HepG2 (cell line): ENCODE measurements around the gene TAB2. TPM values are rescaled to one million over a fixed set of nuclear protein-coding genes. Genes with fewer than 3 reads are reported as not detected.

ENCODE experiments used
- ATAC-seq: fragments of 200-7000 bp; cut with Tn5 transposase; 3 replicates; pipeline ENCODE4 v1.9.1; 2020; ENCODE audit warnings: mild to moderate bottlenecking, moderate library complexity
- BruUV-seq: library from RNA; stranded (reverse); fragments of 400-500 nt; replicated peaks from 2 replicates; lab custom pipeline; 2021; lab: Mats Ljungman, UMichigan
- CTCF ChIA-PET: fragments of 300-600 bp; formaldehyde crosslinking; extraction: SDS; loops from one replicate; lab custom pipeline; 2021; ENCODE audit warnings: low total read pairs, inconsistent platforms, low intra/inter-chr PET ratio; lab: Yijun Ruan, JAX
- POLR2A ChIA-PET: fragments of 350-600 bp; sonication (Branson Sonifier 250); formaldehyde crosslinking; loops from one replicate; lab custom pipeline; 2020; ENCODE audit warnings: antibody characterized with exemption, inconsistent platforms; lab: Yijun Ruan, JAX
- DNase-seq: peaks from one replicate; pipeline ENCODE4 v3.0.0-alpha.2; 2015; ENCODE audit warnings: low spot score
- FAIRE-seq: peaks from 3 replicates; lab custom pipeline; 2011; peaks lifted over from hg19 to GRCh38; lab: Jason Lieb, UNC
- H2AFZ ChIP-seq: one replicate; pipeline ENCODE4 v1.6.1; 2011; ENCODE audit warnings: low read length, inconsistent platforms
- H3K27ac ChIP-seq: fragments of 300-600 bp; 3 replicates; pipeline ENCODE4 v1.8.0; 2011; ENCODE audit warnings: mixed run types, mild to moderate bottlenecking, mixed read lengths, low read length, inconsistent platforms; ENCODE audit not compliant: insufficient read depth; ENCODE audit errors: extremely low read length
- H3K27me3 ChIP-seq, 2 experiments: fragments of 200-600 bp in 1 of 2; 2 replicates in 1 of 2; 3 replicates in 1 of 2; pipeline versions ENCODE4 v1.6.0 to v1.8.0; 2011; ENCODE audit warnings: low read length in 2 of 2, mild to moderate bottlenecking in 2 of 2, moderate library complexity in 2 of 2, inconsistent platforms in 1 of 2; ENCODE audit not compliant: insufficient read depth in 2 of 2, control insufficient read depth in 1 of 2
- H3K36me3 ChIP-seq, 2 experiments: fragments of 200-600 bp in 1 of 2; replicated peaks in 1 of 2; 2 replicates in 1 of 2; 3 replicates in 1 of 2; pipeline versions ENCODE4 v1.5.1 to v1.8.0; 2011; ENCODE audit warnings: low read length in 2 of 2, inconsistent platforms in 1 of 2; ENCODE audit not compliant: insufficient read depth in 2 of 2, control insufficient read depth in 1 of 2
- H3K4me1 ChIP-seq: 2 replicates; pipeline ENCODE4 v1.5.1; 2012; ENCODE audit warnings: low read length, inconsistent platforms; ENCODE audit not compliant: insufficient read depth
- H3K4me2 ChIP-seq: 2 replicates; pipeline ENCODE4 v1.6.0; 2011; ENCODE audit warnings: low read depth, low read length, inconsistent platforms
- H3K4me3 ChIP-seq, 3 experiments: fragments of 200-600 bp in 1 of 3; sonication (generic), shearing (Covaris generic) in 1 of 3; replicated peaks in 1 of 3; 2 replicates each; pipeline ENCODE4 v1.5.1; 2011 to 2016; ENCODE audit warnings: low read length in 3 of 3, inconsistent platforms in 2 of 3, low read depth in 2 of 3, mild to moderate bottlenecking in 2 of 3, control low read depth in 1 of 3, mixed read lengths in 1 of 3; ENCODE audit not compliant: insufficient read depth in 1 of 3
- H3K79me2 ChIP-seq: one replicate; pipeline ENCODE4 v1.6.1; 2011; ENCODE audit warnings: low read length, inconsistent platforms; ENCODE audit not compliant: insufficient read depth
- H3K9ac ChIP-seq: 2 replicates; pipeline ENCODE4 v1.6.0; 2011; ENCODE audit warnings: mild to moderate bottlenecking, low read depth, low read length, inconsistent platforms; ENCODE audit not compliant: insufficient read depth
- H3K9me3 ChIP-seq: 2 replicates; pipeline ENCODE4 v1.5.1; 2012; ENCODE audit warnings: mild to moderate bottlenecking, low read length
- H4K20me1 ChIP-seq: 2 replicates; pipeline ENCODE4 v1.6.0; 2011; ENCODE audit warnings: inconsistent platforms, mild to moderate bottlenecking, low read length, moderate library complexity; ENCODE audit not compliant: insufficient read depth
- FOXP4 ChIP-seq: sonication (generic); formaldehyde crosslinking; IDR thresholded peaks from 2 replicates; pipeline ENCODE4 v1.4.0; 2020; ENCODE audit warnings: missing genetic modification reagents
- SPEN ChIP-seq: sonication (generic); formaldehyde crosslinking; IDR thresholded peaks from 2 replicates; pipeline ENCODE4 v1.5.1; 2020; ENCODE audit warnings: low read depth, mild to moderate bottlenecking, missing genetic modification reagents
- ZBTB38 ChIP-seq: sonication (generic); formaldehyde crosslinking; IDR thresholded peaks from 2 replicates; pipeline ENCODE4 v1.5.1; 2020; ENCODE audit warnings: mild to moderate bottlenecking, missing genetic modification reagents
- ZNF121 ChIP-seq: sonication (generic); formaldehyde crosslinking; IDR thresholded peaks from 2 replicates; pipeline ENCODE4 v1.5.0; 2020; ENCODE audit warnings: mild to moderate bottlenecking, missing genetic modification reagents
- ZNF143 ChIP-seq: sonication (generic); formaldehyde crosslinking; IDR thresholded peaks from 2 replicates; pipeline ENCODE4 v1.4.0; 2020; ENCODE audit warnings: missing genetic modification reagents
- ZNF280B ChIP-seq: sonication (generic); formaldehyde crosslinking; IDR thresholded peaks from 2 replicates; pipeline ENCODE4 v1.5.0; 2020; ENCODE audit warnings: missing genetic modification reagents, mild to moderate bottlenecking, borderline replicate concordance
- ZNF343 ChIP-seq: sonication (generic); formaldehyde crosslinking; IDR thresholded peaks from 2 replicates; pipeline ENCODE4 v1.4.0; 2020; ENCODE audit warnings: mild to moderate bottlenecking, missing genetic modification reagents
- ZNF383 ChIP-seq: sonication (generic); formaldehyde crosslinking; IDR thresholded peaks from 2 replicates; pipeline ENCODE4 v1.4.0; 2020; ENCODE audit warnings: missing genetic modification reagents, mild to moderate bottlenecking, borderline replicate concordance
- ZNF562 ChIP-seq: sonication (generic); formaldehyde crosslinking; IDR thresholded peaks from 2 replicates; pipeline ENCODE4 v1.8.0; 2022; ENCODE audit warnings: missing genetic modification reagents, borderline replicate concordance
- ZNF768 ChIP-seq: sonication (generic); formaldehyde crosslinking; IDR thresholded peaks from 2 replicates; pipeline ENCODE4 v1.4.0; 2020; ENCODE audit warnings: missing genetic modification reagents
- WGBS: methylation state at CpG from one replicate; pipeline ENCODE4 v1.1.6; 2017; ENCODE audit warnings: low lambda C conversion rate; 5-methylcytosine and 5-hydroxymethylcytosine counted together
- in situ Hi-C: cut with HindIII; loops from 2 replicates; pipeline ENCODE4 v1.10.0; 2017; ENCODE audit warnings: low pct_unique_long_range_greater_than_20kb; ENCODE audit not compliant: extremely low pct_ligation_motif_present
- intact Hi-C: fragments of 100-400 bp; cut with micrococcal nuclease; formaldehyde crosslinking; loops from one replicate; pipeline ENCODE4 v1.10.0; 2022; ENCODE audit not compliant: unreplicated experiment
- polyA plus RNA-seq, 8 experiments: library from polyadenylated mRNA; depleted of rRNA in 3 of 8; stranded (reverse) in 7 of 8; unstranded in 1 of 8; fragments of >200 nt; fragmentation: Illumina TruSeq in 4 of 8; extraction: Trizol in 4 of 8; gene quantifications; 2 replicates each; pipeline versions ENCODE4 v1.2.1 to v1.2.3, GENCODE V29; 2011 to 2016; ENCODE audit warnings: low read depth in 4 of 8, missing spikeins in 1 of 8, mixed read lengths in 1 of 8; ENCODE audit not compliant: insufficient read depth in 1 of 8
- total RNA-seq, 5 experiments: library from RNA; depleted of rRNA; stranded (reverse); fragments of >200 nt; fragmentation: Illumina TruSeq; extraction: Trizol; gene quantifications; 2 replicates each; pipeline ENCODE4 v1.2.3, GENCODE V29; 2016; ENCODE audit warnings: low read depth in 1 of 5
- TF ChIP-seq, protein P1 (sequence below): sonication (generic); formaldehyde crosslinking; IDR thresholded peaks from 2 replicates; pipeline ENCODE4 v1.4.0; 2020; ENCODE audit warnings: missing genetic modification reagents
- TF ChIP-seq, protein P2 (sequence below): IDR thresholded peaks from 2 replicates; pipeline ENCODE4 v1.6.1; 2016; ENCODE audit warnings: control low read depth
- TF ChIP-seq, protein P3 (sequence below): sonication (generic); formaldehyde crosslinking; conservative IDR thresholded peaks from 2 replicates; pipeline ENCODE4 v1.4.0; 2020; ENCODE audit warnings: mild to moderate bottlenecking, missing genetic modification reagents, moderate library complexity

The TAB2 gene
- total and polyA plus RNA-seq, 2 of the 13 experiments (the other 11 are each of a cell fraction or from before 2014, with no cell fraction given) = 23.7 to 50.2 TPM

- peak; percentile 68 for ATAC-seq
- H3K36me3 ChIP-seq = no peaks in the 10 kb centered on the region
- DNase-seq = no peak
- intact Hi-C loops = no loop called here
- no peaks in the 10 kb centered on the region for H3K79me2 ChIP-seq
- no TSS peak for BruUV-seq
- 7% methylated on average over 6 of the region's 9 CpGs for WGBS
- no peaks in the 10 kb centered on the region for H3K9me3 ChIP-seq
- peaks cover 45% of the 10 kb centered on the region for H3K4me1 ChIP-seq
- CTCF ChIA-PET = no interaction called here
- H3K4me3 ChIP-seq = peak overlapping the region; percentile 35 to 69 (median 37)
- H3K9ac ChIP-seq = peak overlapping the region; percentile 41; the same call in 1 of the 2 replicates
- FAIRE-seq = peak; percentile 40
- H3K27me3 ChIP-seq = no peaks in the 10 kb centered on the region
- peak overlapping the region; percentile 89 for H3K4me2 ChIP-seq
- in situ Hi-C loops = no loop called here
- H3K27ac ChIP-seq = peak overlapping the region; percentile 39
- H2AFZ ChIP-seq = peak overlapping the region; percentile 80
- H4K20me1 ChIP-seq = no peaks in the 10 kb centered on the region
- POLR2A ChIA-PET = interaction anchor here (1.2 to 1.3 kb wide), 4 partner anchors 12 to 461 kb away, joined by 3 to 4 read pairs (median 3); partner anchors contain the start of gene ZC3H12D
- TF ChIP-seq, protein P1, sequence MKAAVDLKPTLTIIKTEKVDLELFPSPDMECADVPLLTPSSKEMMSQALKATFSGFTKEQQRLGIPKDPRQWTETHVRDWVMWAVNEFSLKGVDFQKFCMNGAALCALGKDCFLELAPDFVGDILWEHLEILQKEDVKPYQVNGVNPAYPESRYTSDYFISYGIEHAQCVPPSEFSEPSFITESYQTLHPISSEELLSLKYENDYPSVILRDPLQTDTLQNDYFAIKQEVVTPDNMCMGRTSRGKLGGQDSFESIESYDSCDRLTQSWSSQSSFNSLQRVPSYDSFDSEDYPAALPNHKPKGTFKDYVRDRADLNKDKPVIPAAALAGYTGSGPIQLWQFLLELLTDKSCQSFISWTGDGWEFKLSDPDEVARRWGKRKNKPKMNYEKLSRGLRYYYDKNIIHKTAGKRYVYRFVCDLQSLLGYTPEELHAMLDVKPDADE (CRISPR knock-in tag) = 0 out of 2 replicates have a peak, but pooled peaks have one; percentile 14
- 0 out of 2 replicates have a peak, but pooled peaks have one; percentile 9 for TF ChIP-seq ZNF343 (CRISPR knock-in tag)
- TF ChIP-seq ZNF280B (CRISPR knock-in tag) = peak; percentile 58; the same call in 1 of the 2 replicates
- peak; percentile 35; the same call in 1 of the 2 replicates for TF ChIP-seq ZNF121 (CRISPR knock-in tag)
- TF ChIP-seq ZNF383 (CRISPR knock-in tag) = no peak
- TF ChIP-seq, protein P2, sequence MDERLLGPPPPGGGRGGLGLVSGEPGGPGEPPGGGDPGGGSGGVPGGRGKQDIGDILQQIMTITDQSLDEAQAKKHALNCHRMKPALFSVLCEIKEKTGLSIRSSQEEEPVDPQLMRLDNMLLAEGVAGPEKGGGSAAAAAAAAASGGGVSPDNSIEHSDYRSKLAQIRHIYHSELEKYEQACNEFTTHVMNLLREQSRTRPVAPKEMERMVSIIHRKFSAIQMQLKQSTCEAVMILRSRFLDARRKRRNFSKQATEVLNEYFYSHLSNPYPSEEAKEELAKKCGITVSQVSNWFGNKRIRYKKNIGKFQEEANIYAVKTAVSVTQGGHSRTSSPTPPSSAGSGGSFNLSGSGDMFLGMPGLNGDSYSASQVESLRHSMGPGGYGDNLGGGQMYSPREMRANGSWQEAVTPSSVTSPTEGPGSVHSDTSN (CRISPR knock-in tag) = peak; percentile 46; the same call in 1 of the 2 replicates
- peak; percentile 56 for TF ChIP-seq ZNF143 (CRISPR knock-in tag)
- no peak for TF ChIP-seq ZNF562
- 0 out of 2 replicates have a peak, but pooled peaks have one; percentile 4 for TF ChIP-seq ZBTB38
- TF ChIP-seq, protein P3, sequence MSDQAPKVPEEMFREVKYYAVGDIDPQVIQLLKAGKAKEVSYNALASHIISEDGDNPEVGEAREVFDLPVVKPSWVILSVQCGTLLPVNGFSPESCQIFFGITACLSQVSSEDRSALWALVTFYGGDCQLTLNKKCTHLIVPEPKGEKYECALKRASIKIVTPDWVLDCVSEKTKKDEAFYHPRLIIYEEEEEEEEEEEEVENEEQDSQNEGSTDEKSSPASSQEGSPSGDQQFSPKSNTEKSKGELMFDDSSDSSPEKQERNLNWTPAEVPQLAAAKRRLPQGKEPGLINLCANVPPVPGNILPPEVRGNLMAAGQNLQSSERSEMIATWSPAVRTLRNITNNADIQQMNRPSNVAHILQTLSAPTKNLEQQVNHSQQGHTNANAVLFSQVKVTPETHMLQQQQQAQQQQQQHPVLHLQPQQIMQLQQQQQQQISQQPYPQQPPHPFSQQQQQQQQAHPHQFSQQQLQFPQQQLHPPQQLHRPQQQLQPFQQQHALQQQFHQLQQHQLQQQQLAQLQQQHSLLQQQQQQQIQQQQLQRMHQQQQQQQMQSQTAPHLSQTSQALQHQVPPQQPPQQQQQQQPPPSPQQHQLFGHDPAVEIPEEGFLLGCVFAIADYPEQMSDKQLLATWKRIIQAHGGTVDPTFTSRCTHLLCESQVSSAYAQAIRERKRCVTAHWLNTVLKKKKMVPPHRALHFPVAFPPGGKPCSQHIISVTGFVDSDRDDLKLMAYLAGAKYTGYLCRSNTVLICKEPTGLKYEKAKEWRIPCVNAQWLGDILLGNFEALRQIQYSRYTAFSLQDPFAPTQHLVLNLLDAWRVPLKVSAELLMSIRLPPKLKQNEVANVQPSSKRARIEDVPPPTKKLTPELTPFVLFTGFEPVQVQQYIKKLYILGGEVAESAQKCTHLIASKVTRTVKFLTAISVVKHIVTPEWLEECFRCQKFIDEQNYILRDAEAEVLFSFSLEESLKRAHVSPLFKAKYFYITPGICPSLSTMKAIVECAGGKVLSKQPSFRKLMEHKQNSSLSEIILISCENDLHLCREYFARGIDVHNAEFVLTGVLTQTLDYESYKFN = peak; percentile 6; the same call in 1 of the 2 replicates
- TF ChIP-seq SPEN (CRISPR knock-in tag) = 0 out of 2 replicates have a peak, but pooled peaks have one; percentile 23
- TF ChIP-seq ZNF768 (CRISPR knock-in tag) = peak; percentile 29; the same call in 1 of the 2 replicates
- TF ChIP-seq FOXP4 (CRISPR knock-in tag) = 0 out of 2 replicates have a peak, but pooled peaks have one; percentile 3
Measured at GRCh38 chr6:149441740-149442139, 124.2 kb downstream of the TAB2 start.
